ENCODE results near the gene ABTB2. TPM values are rescaled to one million over a fixed set of nuclear protein-coding genes. Genes with fewer than 3 reads are reported as not detected.

ABTB2 gene
- total and polyA plus RNA-seq, 7 experiments from 2014 or later, result 0.03 to 5.3 (median 0.26) TPM

- no peak overlapping the region for H3K4me3 ChIP-seq (ENCODE audit: low read length)
- H3K9me3 ChIP-seq (ENCODE audit: control insufficient read depth in 2 of 3, low read length in 3 of 3), result no peaks in the 10 kb centered on the region
- no peaks in the 10 kb centered on the region for H3K27me3 Mint-ChIP-seq
- peak overlapping the region in 3 of 9 donors; percentile 25 to 85 (median 50) for H3K27ac Mint-ChIP-seq
- no peak overlapping the region for H3K27ac ChIP-seq (ENCODE audit: low read depth, low read length)
- H3K4me1 Mint-ChIP-seq, result peaks cover 8 to 44% (median 18%) of the 10 kb centered on the region in 7 donors
- ChIA-PET CTCF (interaction anchor here (0.6 kb wide), 2 partner anchors 46 to 262 kb away, joined by 3 read pairs; no protein-coding TSS in a partner anchor), POLR2A (no interaction called here)
- no peaks in the 10 kb centered on the region for H3K36me3 ChIP-seq (ENCODE audit: control insufficient read depth in 2 of 3, insufficient read depth in 3 of 3, low read length in 3 of 3)
- H3K9me3 Mint-ChIP-seq, result no peaks in the 10 kb centered on the region
- peaks cover 0 to 8% of the 10 kb centered on the region in 2 donors for H3K4me1 ChIP-seq (ENCODE audit: control insufficient read depth in 2 of 2, insufficient read depth in 2 of 2, low read length in 2 of 2)
- DNase-seq, result peak in 1 of 9 donors; percentile 6
- H3K27me3 ChIP-seq (ENCODE audit: control insufficient read depth in 2 of 2, insufficient read depth in 2 of 2, low read length in 2 of 2), result no peaks in the 10 kb centered on the region
- no peaks in the 10 kb centered on the region for H3K36me3 Mint-ChIP-seq
- intact Hi-C loops (cut with micrococcal nuclease), result loop anchor here in 1 of 2 donors (1.0 to 5.0 kb wide), 2 partner anchors 44 to 155 kb away; partner anchors contain the start of gene ABTB2
- H3K4me3 Mint-ChIP-seq, result peak overlapping the region in 1 of 10 donors; percentile 45
- no peak for ATAC-seq
Observed at GRCh38 chr11:34203377-34203871, 154.4 kb downstream of the ABTB2 start.

DNA sequence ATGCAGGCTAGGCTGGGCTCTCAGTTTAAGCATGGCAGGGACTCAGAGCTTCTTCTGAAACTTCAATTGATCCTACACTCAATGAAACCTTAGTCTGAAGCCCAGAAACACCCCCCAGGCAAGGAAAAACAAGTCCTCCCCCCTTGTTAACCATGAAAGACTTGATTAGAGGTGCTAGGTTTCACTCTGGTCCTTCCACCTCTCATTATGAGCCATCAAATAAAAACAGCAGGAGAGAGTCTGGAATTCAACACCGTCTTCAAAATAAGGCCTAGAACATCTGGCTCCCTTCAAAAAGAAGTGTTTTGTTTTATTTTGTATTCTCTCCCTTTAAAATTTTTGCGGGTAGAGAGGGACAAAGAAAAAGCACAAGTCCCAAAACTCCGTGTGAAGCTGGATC lies 156.7 kb downstream of the ABTB2 start:
- H3K9me3 ChIP-seq (ENCODE audit: control insufficient read depth in 2 of 3, low read length in 3 of 3), result no peaks in the 10 kb centered on the region
- DNase-seq, result no peak
- peaks cover 0 to 8% of the 10 kb centered on the region in 2 donors for H3K4me1 ChIP-seq (ENCODE audit: control insufficient read depth in 2 of 2, insufficient read depth in 2 of 2, low read length in 2 of 2)
- H3K36me3 ChIP-seq (ENCODE audit: control insufficient read depth in 2 of 3, insufficient read depth in 3 of 3, low read length in 3 of 3), result no peaks in the 10 kb centered on the region
- Mint-ChIP-seq H3K4me1 (peaks cover 7 to 49% (median 18%) of the 10 kb centered on the region in 7 donors), H3K9me3 (no peaks in the 10 kb centered on the region), H3K4me3 (no peak overlapping the region), H3K27me3 (no peaks in the 10 kb centered on the region), H3K36me3 (no peaks in the 10 kb centered on the region), H3K27ac (no peak overlapping the region)
- no peak overlapping the region for H3K4me3 ChIP-seq (ENCODE audit: low read length)
- intact Hi-C loops (cut with micrococcal nuclease), result loop anchor here in 1 of 2 donors (5.0 kb wide), 1 partner anchor 46 kb away; no protein-coding TSS in a partner anchor
- CTCF ChIA-PET, result interaction anchor here (1.7 kb wide), 1 partner anchor 50 kb away, joined by 3 read pairs; no protein-coding TSS in a partner anchor
- no peaks in the 10 kb centered on the region for H3K27me3 ChIP-seq (ENCODE audit: control insufficient read depth in 2 of 2, insufficient read depth in 2 of 2, low read length in 2 of 2)
- POLR2A ChIA-PET, result no interaction called here
- no peak overlapping the region for H3K27ac ChIP-seq (ENCODE audit: low read depth, low read length)
- no peak for ATAC-seq

DNA sequence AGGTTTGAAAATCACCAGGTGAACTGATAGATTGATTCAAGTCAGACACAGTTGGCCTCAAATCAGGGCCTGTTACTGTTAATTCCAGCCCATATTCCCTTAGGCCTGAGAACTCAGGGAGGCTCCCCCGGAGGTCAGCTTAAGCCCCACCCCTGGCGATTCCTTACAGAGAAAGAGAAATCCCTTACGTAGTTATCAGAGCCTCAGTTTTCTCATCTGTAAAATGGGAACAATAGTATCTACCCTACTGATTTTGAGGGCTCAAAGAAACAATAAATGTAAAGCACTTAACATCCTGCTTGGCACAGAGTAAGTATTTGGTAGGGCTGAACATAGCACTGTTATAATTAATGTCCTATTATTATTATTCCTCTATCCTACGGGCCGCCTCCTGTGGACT lies 158.3 kb downstream of the ABTB2 start:
- H3K36me3 Mint-ChIP-seq, result no peaks in the 10 kb centered on the region
- DNase-seq (no peak), ATAC-seq (no peak)
- ChIA-PET POLR2A (no interaction called here), CTCF (no interaction called here)
- intact Hi-C loops (cut with micrococcal nuclease), result no loop called here
- Histone ChIP-seq H3K4me3 (ENCODE audit: low read length) (no peak overlapping the region), H3K4me1 (ENCODE audit: control insufficient read depth in 2 of 2, insufficient read depth in 2 of 2, low read length in 2 of 2) (peaks cover 0 to 8% of the 10 kb centered on the region in 2 donors), H3K27ac (ENCODE audit: low read depth, low read length) (no peak overlapping the region), H3K36me3 (ENCODE audit: control insufficient read depth in 2 of 3, insufficient read depth in 3 of 3, low read length in 3 of 3) (no peaks in the 10 kb centered on the region), H3K27me3 (ENCODE audit: control insufficient read depth in 2 of 2, insufficient read depth in 2 of 2, low read length in 2 of 2) (no peaks in the 10 kb centered on the region), H3K9me3 (ENCODE audit: control insufficient read depth in 2 of 3, low read length in 3 of 3) (no peaks in the 10 kb centered on the region)
- no peak overlapping the region for H3K4me3 Mint-ChIP-seq
- H3K9me3 Mint-ChIP-seq, result no peaks in the 10 kb centered on the region
- H3K4me1 Mint-ChIP-seq, result peaks cover 7 to 49% (median 18%) of the 10 kb centered on the region in 7 donors
- no peak overlapping the region for H3K27ac Mint-ChIP-seq
- H3K27me3 Mint-ChIP-seq, result no peaks in the 10 kb centered on the region

GRCh38 chr11:34198523-34198922 lies 159.3 kb downstream of the ABTB2 start:
- no peak overlapping the region for H3K27ac ChIP-seq (ENCODE audit: low read depth, low read length)
- no peaks in the 10 kb centered on the region for H3K36me3 ChIP-seq (ENCODE audit: control insufficient read depth in 2 of 3, insufficient read depth in 3 of 3, low read length in 3 of 3)
- no peaks in the 10 kb centered on the region for H3K9me3 ChIP-seq (ENCODE audit: control insufficient read depth in 2 of 3, low read length in 3 of 3)
- Mint-ChIP-seq H3K4me1 (peaks cover 4 to 48% (median 12%) of the 10 kb centered on the region in 7 donors), H3K27ac (peak overlapping the region in 1 of 9 donors; percentile 55), H3K27me3 (no peaks in the 10 kb centered on the region), H3K9me3 (no peaks in the 10 kb centered on the region), H3K36me3 (no peaks in the 10 kb centered on the region), H3K4me3 (peak overlapping the region in 1 of 10 donors; percentile 42)
- ATAC-seq (peak; percentile 44), DNase-seq (no peak)
- no peak overlapping the region for H3K4me3 ChIP-seq (ENCODE audit: low read length)
- peaks cover 0 to 6% of the 10 kb centered on the region in 2 donors for H3K4me1 ChIP-seq (ENCODE audit: control insufficient read depth in 2 of 2, insufficient read depth in 2 of 2, low read length in 2 of 2)
- H3K27me3 ChIP-seq (ENCODE audit: control insufficient read depth in 2 of 2, insufficient read depth in 2 of 2, low read length in 2 of 2), result no peaks in the 10 kb centered on the region
- ChIA-PET CTCF (no interaction called here), POLR2A (no interaction called here)
- intact Hi-C loops (cut with micrococcal nuclease), result no loop called here

DNA sequence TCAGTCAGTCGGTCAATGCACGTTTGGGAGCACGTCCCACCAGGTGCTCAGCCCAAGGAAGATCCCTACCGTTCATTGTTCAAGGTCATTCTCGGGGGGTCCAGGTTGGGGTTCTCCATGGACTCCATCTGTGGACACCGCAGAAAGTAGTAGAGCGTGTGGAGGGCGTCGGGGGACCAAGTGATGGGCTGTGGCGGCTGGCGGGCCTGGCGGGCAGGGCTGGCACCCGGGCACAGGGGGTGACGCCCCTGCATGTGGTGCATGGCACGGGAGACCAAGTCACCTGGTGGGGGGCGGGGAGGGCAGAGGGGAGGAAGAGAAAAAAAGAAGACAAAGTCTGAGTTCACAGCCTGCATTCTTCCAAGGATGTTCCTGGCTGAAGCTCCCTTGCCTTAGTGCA lies 160.6 kb downstream of the ABTB2 start:
- H3K9me3 Mint-ChIP-seq, result no peaks in the 10 kb centered on the region
- ATAC-seq, result no peak
- Histone ChIP-seq H3K4me1 (ENCODE audit: control insufficient read depth in 2 of 2, insufficient read depth in 2 of 2, low read length in 2 of 2) (no peaks in the 10 kb centered on the region), H3K27ac (ENCODE audit: low read depth, low read length) (no peak overlapping the region), H3K27me3 (ENCODE audit: control insufficient read depth in 2 of 2, insufficient read depth in 2 of 2, low read length in 2 of 2) (no peaks in the 10 kb centered on the region), H3K36me3 (ENCODE audit: control insufficient read depth in 2 of 3, insufficient read depth in 3 of 3, low read length in 3 of 3) (no peaks in the 10 kb centered on the region), H3K4me3 (ENCODE audit: low read length) (no peak overlapping the region), H3K9me3 (ENCODE audit: control insufficient read depth in 2 of 3, low read length in 3 of 3) (no peaks in the 10 kb centered on the region)
- H3K4me1 Mint-ChIP-seq, result peaks cover 0 to 47% (median 6%) of the 10 kb centered on the region in 7 donors
- ChIA-PET CTCF (no interaction called here), POLR2A (no interaction called here)
- no peaks in the 10 kb centered on the region for H3K27me3 Mint-ChIP-seq
- no peaks in the 10 kb centered on the region for H3K36me3 Mint-ChIP-seq
- DNase-seq, result no peak
- H3K27ac Mint-ChIP-seq, result peak overlapping the region in 1 of 9 donors; percentile 36
- H3K4me3 Mint-ChIP-seq, result no peak overlapping the region
- intact Hi-C loops (cut with micrococcal nuclease), result no loop called here

DNA sequence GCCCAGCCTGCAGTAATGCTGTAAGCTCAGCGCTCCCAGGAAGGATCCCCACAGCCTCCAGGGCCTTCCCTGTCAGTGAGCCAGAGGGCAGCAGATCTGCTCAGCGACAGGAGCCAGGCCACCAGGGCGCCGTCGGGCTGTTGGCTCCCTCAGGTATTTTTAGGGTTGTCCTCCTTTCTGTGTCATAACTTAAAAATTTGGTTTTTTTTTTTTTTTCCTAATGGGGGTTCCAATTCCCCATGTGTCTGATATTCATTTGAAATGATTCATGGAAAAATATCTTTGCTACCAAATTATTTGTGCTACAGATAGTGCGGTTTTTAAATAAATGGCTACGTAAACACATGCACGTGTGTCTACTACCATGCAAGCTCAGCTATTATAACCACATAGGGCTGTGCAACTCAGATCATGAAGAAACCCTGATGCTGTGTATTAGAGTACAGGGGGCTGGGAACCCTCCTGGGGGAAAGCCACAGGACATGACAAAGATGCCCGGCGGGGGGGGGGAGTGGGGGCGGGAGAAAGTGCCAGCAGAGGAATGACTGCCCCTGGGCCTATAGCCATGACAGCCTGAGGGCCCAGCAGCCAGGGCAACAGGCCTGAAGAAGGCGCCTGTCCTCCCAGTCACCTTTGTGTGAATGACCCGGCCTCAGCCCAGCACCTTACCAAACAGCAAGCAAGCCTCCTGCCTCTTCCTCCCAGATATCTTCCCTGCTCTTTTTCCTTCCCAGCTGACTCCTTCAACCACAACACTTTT lies 163.1 kb downstream of the ABTB2 start:
- Mint-ChIP-seq H3K4me1 (peaks cover 0 to 39% (median 5%) of the 10 kb centered on the region in 7 donors), H3K9me3 (no peaks in the 10 kb centered on the region), H3K27ac (no peak overlapping the region), H3K36me3 (no peaks in the 10 kb centered on the region), H3K4me3 (no peak overlapping the region), H3K27me3 (no peaks in the 10 kb centered on the region)
- H3K27me3 ChIP-seq (ENCODE audit: control insufficient read depth in 2 of 2, insufficient read depth in 2 of 2, low read length in 2 of 2), result no peaks in the 10 kb centered on the region
- ChIA-PET CTCF (no interaction called here), POLR2A (no interaction called here)
- H3K4me1 ChIP-seq (ENCODE audit: control insufficient read depth in 2 of 2, insufficient read depth in 2 of 2, low read length in 2 of 2), result no peaks in the 10 kb centered on the region
- H3K4me3 ChIP-seq (ENCODE audit: low read length), result no peak overlapping the region
- no peaks in the 10 kb centered on the region for H3K36me3 ChIP-seq (ENCODE audit: control insufficient read depth in 2 of 3, insufficient read depth in 3 of 3, low read length in 3 of 3)
- DNase-seq (no peak), ATAC-seq (no peak)
- no peak overlapping the region for H3K27ac ChIP-seq (ENCODE audit: low read depth, low read length)
- H3K9me3 ChIP-seq (ENCODE audit: control insufficient read depth in 2 of 3, low read length in 3 of 3), result no peaks in the 10 kb centered on the region
- intact Hi-C loops (cut with micrococcal nuclease), result no loop called here
